ENCODE measurements around the gene COL26A1. TPM values are rescaled to one million over a fixed set of nuclear protein-coding genes. Genes with fewer than 3 reads are reported as not detected.
"Not testable (repeated sequence)": the region's sequence is repeated elsewhere in the genome, so short reads cannot be mapped to it uniquely, and the experiment has no call there.

Gene COL26A1
- total and polyA plus RNA-seq, 2 donors, result 0.41 to 3.0 TPM

DNA sequence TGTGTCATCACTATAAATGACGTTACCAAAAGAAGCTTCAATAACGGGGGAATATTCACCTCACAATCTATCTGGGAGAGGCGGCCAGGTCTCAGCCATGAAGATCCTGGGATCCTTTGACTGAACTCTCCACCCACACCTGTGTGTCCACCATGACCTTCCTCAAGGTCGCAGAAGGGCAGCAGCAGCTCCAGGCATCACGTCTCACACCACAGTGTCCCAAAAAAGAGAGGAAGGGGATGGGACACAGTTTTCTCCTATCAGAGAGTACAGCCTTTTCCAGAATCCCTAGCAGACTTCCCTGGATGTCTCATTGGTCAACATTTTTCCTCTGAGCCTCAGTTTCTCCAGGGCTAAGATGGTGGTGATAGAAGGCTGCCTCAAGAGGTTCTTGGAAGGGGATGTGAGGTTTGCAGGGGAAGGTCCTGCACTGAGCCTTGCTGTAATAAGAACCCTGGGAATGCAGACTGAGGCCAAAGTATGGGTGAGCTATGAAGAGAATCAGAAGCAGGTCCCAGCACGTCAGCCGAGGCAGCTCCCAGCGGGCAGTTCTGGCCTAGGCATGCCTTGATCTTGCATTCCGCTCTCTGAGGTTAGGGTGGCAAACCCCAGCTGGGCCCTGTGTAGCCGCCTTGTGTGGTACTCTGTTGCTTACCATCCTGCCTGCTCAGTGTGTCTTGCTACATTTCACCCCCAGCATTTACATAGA, 63.8 kb downstream of the COL26A1 start:
- Histone ChIP-seq H3K27ac (ENCODE audit: low read depth in 1 of 2, low read length in 1 of 2) (no peak overlapping the region), H3K36me3 (ENCODE audit: control insufficient read depth in 2 of 2, insufficient read depth in 2 of 2, low read length in 1 of 2) (no peaks in the 10 kb centered on the region), H3K9me3 (ENCODE audit: control insufficient read depth in 2 of 2, insufficient read depth in 1 of 2, low read length in 1 of 2) (no peaks in the 10 kb centered on the region), H3K4me3 (ENCODE audit: low read length in 2 of 2) (no peak overlapping the region), H3K4me1 (ENCODE audit: control insufficient read depth in 2 of 2, insufficient read depth in 2 of 2, low read length in 2 of 2) (no peaks in the 10 kb centered on the region), H3K27me3 (ENCODE audit: control insufficient read depth in 2 of 2, insufficient read depth in 1 of 2, low read length in 1 of 2) (no peaks in the 10 kb centered on the region)
- DNase-seq (ENCODE audit: low read depth in 6 of 9, low spot score in 9 of 9), result no peak
- 87% methylated on average over 10 of the region's 10 CpGs for WGBS

DNA sequence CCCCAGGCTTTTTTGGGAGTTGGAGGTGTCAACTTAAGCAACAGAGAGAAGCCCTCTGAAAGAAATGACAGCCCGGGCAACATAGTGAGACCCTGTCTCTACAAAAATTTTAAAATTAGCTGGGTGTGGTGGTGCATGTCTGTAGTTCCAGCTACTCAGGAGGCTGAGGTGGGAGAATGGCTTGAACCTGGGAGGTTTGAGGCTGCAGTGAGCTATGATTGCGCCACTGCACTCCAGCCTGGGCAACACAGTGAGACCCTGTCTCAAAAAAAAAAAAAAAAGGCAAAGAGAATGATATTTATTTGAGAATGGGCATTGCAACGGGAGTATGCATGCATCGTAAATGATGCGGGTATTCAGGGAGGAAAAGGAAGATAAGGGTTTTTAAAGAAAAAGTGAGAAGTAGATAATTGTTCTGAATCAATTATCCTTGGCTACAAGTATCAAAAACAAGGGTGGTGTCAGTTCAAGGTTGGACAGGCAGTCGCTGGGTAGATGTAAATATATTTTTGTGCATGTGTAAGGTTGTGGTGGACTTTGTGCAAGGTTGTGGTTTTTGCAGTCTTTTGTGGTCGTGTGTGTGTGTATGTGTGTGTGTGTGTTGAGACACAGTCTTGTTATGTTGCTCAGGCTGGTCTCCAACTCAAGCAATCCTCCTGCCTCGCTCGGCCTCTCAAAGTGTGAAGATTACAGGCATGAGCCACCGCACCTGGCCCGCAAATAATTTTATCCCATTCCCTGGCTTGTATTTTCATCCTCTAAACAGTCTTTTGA, 65.6 kb downstream of the COL26A1 start:
- Histone ChIP-seq H3K4me3 (ENCODE audit: low read length in 2 of 2) (no peak overlapping the region), H3K9me3 (ENCODE audit: control insufficient read depth in 2 of 2, insufficient read depth in 1 of 2, low read length in 1 of 2) (no peaks in the 10 kb centered on the region)
- WGBS, result 84% methylated on average over 11 of the region's 11 CpGs

DNA sequence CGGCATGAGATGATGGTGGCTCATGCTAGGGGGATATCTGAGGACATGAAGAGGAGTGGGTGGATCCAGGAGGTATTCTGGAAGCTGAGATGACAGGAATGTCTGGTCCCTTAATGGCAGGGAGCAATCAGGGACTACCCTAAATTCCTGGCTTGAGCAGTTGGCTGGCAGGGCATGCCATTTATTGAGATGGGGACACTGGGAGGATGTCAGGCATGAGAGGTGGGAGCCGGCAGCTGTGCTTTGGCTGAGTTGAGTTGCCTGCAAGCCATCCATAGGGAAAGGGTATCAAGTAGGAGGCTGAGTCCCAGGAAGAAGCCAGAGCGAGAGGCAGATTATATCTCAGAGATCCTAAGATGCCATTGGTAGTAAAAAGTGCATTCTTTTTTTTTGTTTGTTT, 69.6 kb downstream of the COL26A1 start:
- H3K4me1 ChIP-seq (ENCODE audit: control insufficient read depth in 2 of 2, insufficient read depth in 2 of 2, low read length in 2 of 2), result no peaks in the 10 kb centered on the region
- no peaks in the 10 kb centered on the region for H3K9me3 ChIP-seq (ENCODE audit: control insufficient read depth in 2 of 2, insufficient read depth in 1 of 2, low read length in 1 of 2)
- H3K27me3 ChIP-seq (ENCODE audit: control insufficient read depth in 2 of 2, insufficient read depth in 1 of 2, low read length in 1 of 2), result peaks cover 2 to 20% of the 10 kb centered on the region in 2 donors
- H3K36me3 ChIP-seq (ENCODE audit: control insufficient read depth in 2 of 2, insufficient read depth in 2 of 2, low read length in 1 of 2), result no peaks in the 10 kb centered on the region
- no peak for DNase-seq (ENCODE audit: low read depth in 6 of 9, low spot score in 9 of 9)
- 96% methylated on average over 3 of the region's 3 CpGs for WGBS
- H3K4me3 ChIP-seq (ENCODE audit: low read length in 2 of 2), result no peak overlapping the region
- H3K27ac ChIP-seq (ENCODE audit: low read depth in 1 of 2, low read length in 1 of 2), result no peak overlapping the region

More for the DNA sequence above, 65.6 kb downstream of the COL26A1 start:
- no peaks in the 10 kb centered on the region for H3K36me3 ChIP-seq (ENCODE audit: control insufficient read depth in 2 of 2, insufficient read depth in 2 of 2, low read length in 1 of 2)
- H3K27ac ChIP-seq (ENCODE audit: low read depth in 1 of 2, low read length in 1 of 2), result no peak overlapping the region
- H3K4me1 ChIP-seq (ENCODE audit: control insufficient read depth in 2 of 2, insufficient read depth in 2 of 2, low read length in 2 of 2), result no peaks in the 10 kb centered on the region
- H3K27me3 ChIP-seq (ENCODE audit: control insufficient read depth in 2 of 2, insufficient read depth in 1 of 2, low read length in 1 of 2), result peaks cover 1 to 2% of the 10 kb centered on the region in 2 donors
- no peak for DNase-seq (ENCODE audit: low read depth in 6 of 9, low spot score in 9 of 9)

DNA sequence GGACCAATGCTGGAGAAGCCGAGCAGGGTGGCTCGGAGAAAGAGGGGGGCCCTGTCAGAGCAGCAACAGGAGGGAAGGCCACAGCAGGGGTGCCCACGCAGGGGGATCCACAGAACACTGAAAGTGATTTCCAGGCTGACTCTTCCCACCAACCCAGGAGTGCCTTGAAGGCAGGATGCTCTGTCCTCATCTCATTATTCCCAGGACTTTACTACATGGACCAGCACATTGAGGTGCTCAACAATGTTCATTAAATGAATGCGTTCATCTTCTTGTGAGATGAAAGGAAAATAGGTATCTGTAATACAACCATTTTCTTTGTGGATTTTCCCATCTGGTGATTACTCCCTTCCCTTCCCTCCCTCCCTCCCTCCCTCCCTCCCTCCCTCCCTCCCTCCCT, 71.0 kb downstream of the COL26A1 start:
- Histone ChIP-seq H3K4me1 (ENCODE audit: control insufficient read depth in 2 of 2, insufficient read depth in 2 of 2, low read length in 2 of 2) (no peaks in the 10 kb centered on the region), H3K4me3 (ENCODE audit: low read length in 2 of 2) (no peak overlapping the region), H3K9me3 (ENCODE audit: control insufficient read depth in 2 of 2, insufficient read depth in 1 of 2, low read length in 1 of 2) (no peaks in the 10 kb centered on the region), H3K36me3 (ENCODE audit: control insufficient read depth in 2 of 2, insufficient read depth in 2 of 2, low read length in 1 of 2) (no peaks in the 10 kb centered on the region), H3K27ac (ENCODE audit: low read depth in 1 of 2, low read length in 1 of 2) (no peak overlapping the region), H3K27me3 (ENCODE audit: control insufficient read depth in 2 of 2, insufficient read depth in 1 of 2, low read length in 1 of 2) (peaks cover 2 to 20% of the 10 kb centered on the region in 2 donors)
- DNase-seq (ENCODE audit: low read depth in 6 of 9, low spot score in 9 of 9), result no peak
- WGBS, result 92% methylated on average over 4 of the region's 4 CpGs

DNA sequence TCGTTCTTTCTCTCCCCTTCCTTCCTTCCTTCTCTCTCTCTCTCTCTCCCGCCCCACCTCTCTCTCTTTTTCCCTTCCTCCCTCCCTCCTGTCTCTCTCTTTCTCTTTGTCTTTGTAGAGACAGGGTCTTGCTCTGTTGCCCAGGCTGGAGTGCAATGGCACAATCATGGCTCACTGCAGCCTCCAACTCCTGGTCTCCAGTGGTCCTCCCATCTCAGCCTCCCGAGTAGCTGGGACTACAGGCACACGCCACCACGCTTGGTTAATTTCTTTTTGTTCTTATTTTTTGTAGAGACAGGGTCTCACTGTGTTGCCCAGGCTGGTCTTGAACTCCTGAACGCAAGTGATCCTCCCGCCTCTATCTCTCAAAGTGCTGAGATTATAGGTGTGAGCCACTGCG, 71.5 kb downstream of the COL26A1 start:
- not testable (repeated sequence) for H3K4me3 ChIP-seq (ENCODE audit: low read length in 2 of 2); H3K4me1 ChIP-seq (ENCODE audit: control insufficient read depth in 2 of 2, insufficient read depth in 2 of 2, low read length in 2 of 2); H3K36me3 ChIP-seq (ENCODE audit: control insufficient read depth in 2 of 2, insufficient read depth in 2 of 2, low read length in 1 of 2); DNase-seq (ENCODE audit: low read depth in 6 of 9, low spot score in 9 of 9); H3K9me3 ChIP-seq (ENCODE audit: control insufficient read depth in 2 of 2, insufficient read depth in 1 of 2, low read length in 1 of 2); H3K27ac ChIP-seq (ENCODE audit: low read depth in 1 of 2, low read length in 1 of 2)
- peaks cover 2 to 20% of the 10 kb centered on the region in 2 donors for H3K27me3 ChIP-seq (ENCODE audit: control insufficient read depth in 2 of 2, insufficient read depth in 1 of 2, low read length in 1 of 2)
- 90% methylated on average over 7 of the region's 8 CpGs for WGBS

DNA sequence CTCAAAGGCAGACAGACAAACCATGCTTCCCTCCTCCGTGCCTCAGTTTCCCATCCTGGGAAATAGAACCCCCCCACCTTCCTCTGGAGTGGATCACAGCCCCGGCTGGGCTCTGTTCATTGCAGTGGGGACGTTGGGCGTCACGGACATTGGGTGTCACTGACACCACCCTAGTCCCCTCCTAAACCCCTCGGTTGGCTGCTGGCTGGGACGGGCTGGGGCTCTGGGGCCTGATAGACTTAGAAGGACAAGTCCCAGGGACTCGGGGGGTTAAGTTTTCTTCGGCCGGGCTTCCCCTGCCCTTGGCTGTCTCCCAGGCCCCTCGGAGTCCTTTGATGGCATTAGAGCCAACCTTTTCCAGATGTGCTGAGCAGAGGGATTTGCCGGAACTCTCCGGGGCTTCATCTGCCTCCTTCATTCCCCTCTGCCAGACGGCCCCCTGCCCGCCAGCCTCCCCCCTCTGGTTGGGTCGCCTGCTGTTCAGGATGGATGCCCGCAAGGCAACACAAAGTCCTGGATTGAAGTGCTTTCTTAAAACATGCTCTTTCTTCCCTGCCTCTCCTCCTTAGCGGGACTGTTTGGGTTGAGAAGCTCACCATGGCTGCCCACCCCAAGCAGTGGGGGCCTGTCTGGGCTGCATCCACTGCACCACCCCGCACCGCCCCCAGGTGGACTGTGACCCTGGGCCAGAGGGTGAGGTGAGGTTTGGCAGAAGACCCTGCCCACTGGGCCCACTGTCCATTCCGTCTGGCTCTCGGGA, 73.0 kb downstream of the COL26A1 start:
- Histone ChIP-seq H3K36me3 (ENCODE audit: control insufficient read depth in 2 of 2, insufficient read depth in 2 of 2, low read length in 1 of 2) (no peaks in the 10 kb centered on the region), H3K27me3 (ENCODE audit: control insufficient read depth in 2 of 2, insufficient read depth in 1 of 2, low read length in 1 of 2) (peaks cover 2 to 23% of the 10 kb centered on the region in 2 donors), H3K9me3 (ENCODE audit: control insufficient read depth in 2 of 2, insufficient read depth in 1 of 2, low read length in 1 of 2) (no peaks in the 10 kb centered on the region), H3K4me3 (ENCODE audit: low read length in 2 of 2) (no peak overlapping the region), H3K27ac (ENCODE audit: low read depth in 1 of 2, low read length in 1 of 2) (no peak overlapping the region), H3K4me1 (ENCODE audit: control insufficient read depth in 2 of 2, insufficient read depth in 2 of 2, low read length in 2 of 2) (no peaks in the 10 kb centered on the region)
- no peak for DNase-seq (ENCODE audit: low read depth in 6 of 9, low spot score in 9 of 9)
- WGBS, result 84% methylated on average over 22 of the region's 22 CpGs

DNA sequence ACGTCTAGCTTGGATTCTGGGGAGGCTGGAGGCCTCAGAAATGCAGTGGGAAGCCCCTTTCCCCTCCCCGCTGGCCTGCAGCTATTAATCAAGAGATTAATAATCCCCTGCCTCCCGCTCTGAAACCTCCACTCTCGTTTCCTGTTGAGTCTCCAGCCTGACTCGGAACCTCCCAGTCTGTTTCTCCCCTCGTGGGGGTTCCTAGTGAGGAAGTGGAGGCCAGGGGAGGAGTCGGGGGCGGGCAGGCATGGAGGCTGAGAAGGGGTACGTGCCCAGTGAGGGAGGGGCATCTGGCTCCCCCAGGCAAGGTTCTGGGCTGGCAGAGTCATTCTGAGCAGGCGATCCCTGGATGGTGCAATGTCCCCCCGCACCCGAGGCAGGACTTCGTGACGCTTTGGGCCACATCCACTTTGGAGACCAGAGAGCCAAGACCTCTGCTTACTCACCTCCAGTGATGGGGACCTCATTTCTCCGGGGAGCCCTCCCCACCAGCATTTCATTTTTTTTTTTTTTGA, 73.6 kb downstream of the COL26A1 start:
- Histone ChIP-seq H3K9me3 (ENCODE audit: control insufficient read depth in 2 of 2, insufficient read depth in 1 of 2, low read length in 1 of 2) (no peaks in the 10 kb centered on the region), H3K27ac (ENCODE audit: low read depth in 1 of 2, low read length in 1 of 2) (no peak overlapping the region), H3K4me1 (ENCODE audit: control insufficient read depth in 2 of 2, insufficient read depth in 2 of 2, low read length in 2 of 2) (no peaks in the 10 kb centered on the region), H3K27me3 (ENCODE audit: control insufficient read depth in 2 of 2, insufficient read depth in 1 of 2, low read length in 1 of 2) (peaks cover 2 to 23% of the 10 kb centered on the region in 2 donors), H3K4me3 (ENCODE audit: low read length in 2 of 2) (no peak overlapping the region), H3K36me3 (ENCODE audit: control insufficient read depth in 2 of 2, insufficient read depth in 2 of 2, low read length in 1 of 2) (no peaks in the 10 kb centered on the region)
- DNase-seq (ENCODE audit: low read depth in 6 of 9, low spot score in 9 of 9), result no peak
- 53% methylated on average over 15 of the region's 15 CpGs for WGBS

DNA sequence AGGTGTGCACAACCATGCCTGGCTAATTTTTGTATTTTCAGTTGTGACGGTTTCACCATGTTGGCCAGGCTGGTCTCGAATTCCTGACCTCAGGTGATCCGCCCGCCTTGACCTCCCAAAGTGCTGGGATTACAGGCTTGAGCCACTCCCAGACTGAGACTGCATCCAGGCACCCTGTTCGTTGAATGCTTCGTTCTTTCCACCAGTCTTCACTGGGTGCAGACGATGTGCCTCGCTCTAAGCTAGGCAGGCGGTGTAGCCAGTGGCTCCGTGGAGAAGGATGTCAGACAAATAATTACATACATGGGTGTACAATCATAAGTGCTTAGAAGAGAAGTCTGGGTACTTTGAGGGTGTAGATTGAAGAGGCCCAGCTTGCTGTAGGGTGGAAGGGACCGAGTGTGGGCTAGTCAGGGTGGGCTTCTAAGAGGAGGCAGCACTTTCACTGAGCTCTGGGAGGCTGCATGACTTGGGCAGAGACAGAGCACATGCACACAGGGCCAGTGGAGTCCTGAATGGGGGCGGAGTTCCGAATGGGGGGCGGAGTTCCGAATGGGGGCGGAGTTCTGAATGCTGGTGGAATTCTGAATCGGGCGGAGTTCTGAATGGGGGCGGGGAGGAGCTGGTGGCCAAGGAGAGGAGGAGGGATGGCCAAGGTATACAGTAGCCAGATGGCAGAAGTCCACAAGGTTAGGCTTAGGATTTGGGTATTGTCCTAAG, 74.3 kb downstream of the COL26A1 start:
- Histone ChIP-seq H3K9me3 (ENCODE audit: control insufficient read depth in 2 of 2, insufficient read depth in 1 of 2, low read length in 1 of 2) (no peaks in the 10 kb centered on the region), H3K27ac (ENCODE audit: low read depth in 1 of 2, low read length in 1 of 2) (no peak overlapping the region), H3K27me3 (ENCODE audit: control insufficient read depth in 2 of 2, insufficient read depth in 1 of 2, low read length in 1 of 2) (peaks cover 2 to 28% of the 10 kb centered on the region in 2 donors), H3K4me1 (ENCODE audit: control insufficient read depth in 2 of 2, insufficient read depth in 2 of 2, low read length in 2 of 2) (peaks cover 0 to 6% of the 10 kb centered on the region in 2 donors), H3K36me3 (ENCODE audit: control insufficient read depth in 2 of 2, insufficient read depth in 2 of 2, low read length in 1 of 2) (no peaks in the 10 kb centered on the region), H3K4me3 (ENCODE audit: low read length in 2 of 2) (no peak overlapping the region)
- WGBS, result 87% methylated on average over 19 of the region's 19 CpGs
- no peak for DNase-seq (ENCODE audit: low read depth in 6 of 9, low spot score in 9 of 9)

Data from thymus (tissue), 11 donors.